NB4 (cell line): Measurements from ENCODE around the gene H1-8.

Source experiments
- DNase-seq: peaks from one replicate; pipeline ENCODE4 v3.0.0; 2010; ENCODE audit warnings: low read depth
- H3K4me3 ChIP-seq: one replicate; pipeline ENCODE4 v1.5.1; 2011; ENCODE audit warnings: mild to moderate bottlenecking, low read depth, low read length, moderate library complexity
- MYC ChIP-seq: IDR thresholded peaks from 2 replicates; pipeline ENCODE4 v1.6.1; 2011; ENCODE audit warnings: low read depth, low read length
- POLR2A ChIP-seq: IDR thresholded peaks from 2 replicates; pipeline ENCODE4 v1.6.1; 2011; ENCODE audit warnings: mild to moderate bottlenecking; ENCODE audit not compliant: insufficient read length; ENCODE audit errors: extremely low read depth
- TF ChIP-seq, protein P1 (sequence below): IDR thresholded peaks from 2 replicates; pipeline ENCODE4 v1.6.1; 2011; ENCODE audit warnings: low read depth, low read length
- TF ChIP-seq, protein P2 (sequence below): IDR thresholded peaks from one replicate; pipeline ENCODE4 v1.5.1; 2012; ENCODE audit warnings: low read depth, low read length

H1-8 gene

DNA sequence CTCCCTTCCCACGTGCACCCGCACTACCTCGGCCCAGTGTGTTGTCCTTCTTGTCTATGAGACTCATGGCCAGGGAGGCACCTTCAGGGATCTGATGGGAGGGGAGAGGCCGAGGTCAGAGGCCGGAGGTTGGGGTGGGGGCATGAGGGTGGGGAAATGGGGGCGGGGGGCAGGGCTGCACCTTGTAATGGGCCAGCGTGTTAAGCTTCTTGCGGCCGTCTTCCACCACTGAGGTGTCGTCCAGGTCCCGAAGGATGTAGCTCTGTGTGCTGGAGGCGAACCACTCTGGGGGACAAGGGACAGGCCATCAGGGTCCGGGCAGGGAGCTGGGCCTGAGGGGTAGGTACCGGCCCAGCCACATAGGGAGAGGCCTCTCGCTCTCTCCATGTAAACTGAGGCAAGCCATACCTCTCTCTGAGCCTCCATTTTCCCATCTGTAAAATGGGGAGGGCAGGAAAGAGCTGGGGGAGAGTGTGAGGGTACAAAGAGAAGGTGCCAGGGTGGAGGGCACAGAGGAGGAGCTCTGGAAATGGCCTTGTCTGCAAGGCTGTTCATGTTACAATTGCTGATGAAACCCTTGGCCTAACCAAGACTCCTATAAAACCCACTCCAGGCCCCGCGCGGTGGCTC lies 18.8 kb downstream of the H1-8 start:
- TF ChIP-seq MYC: no peak
- no peak for TF ChIP-seq POLR2A
- TF ChIP-seq, protein P1, sequence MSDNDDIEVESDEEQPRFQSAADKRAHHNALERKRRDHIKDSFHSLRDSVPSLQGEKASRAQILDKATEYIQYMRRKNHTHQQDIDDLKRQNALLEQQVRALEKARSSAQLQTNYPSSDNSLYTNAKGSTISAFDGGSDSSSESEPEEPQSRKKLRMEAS: no peak
- TF ChIP-seq, protein P2, sequence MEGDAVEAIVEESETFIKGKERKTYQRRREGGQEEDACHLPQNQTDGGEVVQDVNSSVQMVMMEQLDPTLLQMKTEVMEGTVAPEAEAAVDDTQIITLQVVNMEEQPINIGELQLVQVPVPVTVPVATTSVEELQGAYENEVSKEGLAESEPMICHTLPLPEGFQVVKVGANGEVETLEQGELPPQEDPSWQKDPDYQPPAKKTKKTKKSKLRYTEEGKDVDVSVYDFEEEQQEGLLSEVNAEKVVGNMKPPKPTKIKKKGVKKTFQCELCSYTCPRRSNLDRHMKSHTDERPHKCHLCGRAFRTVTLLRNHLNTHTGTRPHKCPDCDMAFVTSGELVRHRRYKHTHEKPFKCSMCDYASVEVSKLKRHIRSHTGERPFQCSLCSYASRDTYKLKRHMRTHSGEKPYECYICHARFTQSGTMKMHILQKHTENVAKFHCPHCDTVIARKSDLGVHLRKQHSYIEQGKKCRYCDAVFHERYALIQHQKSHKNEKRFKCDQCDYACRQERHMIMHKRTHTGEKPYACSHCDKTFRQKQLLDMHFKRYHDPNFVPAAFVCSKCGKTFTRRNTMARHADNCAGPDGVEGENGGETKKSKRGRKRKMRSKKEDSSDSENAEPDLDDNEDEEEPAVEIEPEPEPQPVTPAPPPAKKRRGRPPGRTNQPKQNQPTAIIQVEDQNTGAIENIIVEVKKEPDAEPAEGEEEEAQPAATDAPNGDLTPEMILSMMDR: no peak
- no peak overlapping the region for H3K4me3 ChIP-seq
- no peak for DNase-seq

DNA sequence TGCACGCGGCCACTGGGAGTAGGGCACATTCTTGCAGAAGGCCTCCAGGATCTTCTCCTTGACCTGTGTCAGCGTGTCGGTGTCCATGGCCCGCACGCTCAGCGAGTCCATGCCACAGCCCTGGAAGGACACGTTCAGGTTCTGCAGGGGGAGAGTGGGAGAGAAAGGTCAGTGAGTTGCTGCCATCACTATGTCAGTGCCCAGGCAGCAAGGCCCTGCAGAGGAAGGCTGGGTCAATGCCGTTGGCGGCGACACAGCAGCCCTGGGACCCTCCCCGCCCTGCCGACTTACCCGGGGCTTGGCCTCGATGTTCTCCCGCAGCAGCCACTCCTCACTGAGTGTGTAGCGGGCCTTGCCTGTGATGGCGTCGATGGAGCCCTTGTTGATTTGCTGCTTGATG lies 19.8 kb downstream of the H1-8 start:
- TF ChIP-seq, protein P1: no peak
- no peak for TF ChIP-seq MYC
- TF ChIP-seq, protein P2: no peak
- TF ChIP-seq POLR2A: no peak

DNA sequence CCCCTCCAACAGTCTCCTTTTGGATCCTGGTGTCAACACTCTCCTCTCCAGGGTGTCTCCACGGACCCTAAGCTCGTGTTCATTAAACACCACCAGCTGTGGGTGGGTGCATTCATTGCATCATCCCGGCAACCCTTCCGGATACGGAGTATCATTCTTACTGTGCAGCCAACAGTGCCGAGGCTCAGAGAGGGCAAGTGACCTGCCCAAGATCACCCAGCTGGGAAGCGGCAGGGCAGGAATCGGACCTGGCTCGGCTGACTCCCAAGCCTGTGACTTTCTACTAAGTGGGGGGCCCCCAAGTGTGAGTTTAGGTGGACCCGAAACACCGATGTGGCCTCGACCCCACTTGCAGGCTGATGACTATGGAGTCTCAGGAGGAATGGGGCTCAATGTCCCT lies 20.4 kb downstream of the H1-8 start:
- TF ChIP-seq POLR2A (no peak), MYC (no peak)
- TF ChIP-seq, protein P2: no peak
- TF ChIP-seq, protein P1: no peak
- no peak for DNase-seq
- H3K4me3 ChIP-seq: no peak overlapping the region

More for the DNA sequence above, 19.8 kb downstream of the H1-8 start:
- no peak overlapping the region for H3K4me3 ChIP-seq
- DNase-seq: no peak

DNA sequence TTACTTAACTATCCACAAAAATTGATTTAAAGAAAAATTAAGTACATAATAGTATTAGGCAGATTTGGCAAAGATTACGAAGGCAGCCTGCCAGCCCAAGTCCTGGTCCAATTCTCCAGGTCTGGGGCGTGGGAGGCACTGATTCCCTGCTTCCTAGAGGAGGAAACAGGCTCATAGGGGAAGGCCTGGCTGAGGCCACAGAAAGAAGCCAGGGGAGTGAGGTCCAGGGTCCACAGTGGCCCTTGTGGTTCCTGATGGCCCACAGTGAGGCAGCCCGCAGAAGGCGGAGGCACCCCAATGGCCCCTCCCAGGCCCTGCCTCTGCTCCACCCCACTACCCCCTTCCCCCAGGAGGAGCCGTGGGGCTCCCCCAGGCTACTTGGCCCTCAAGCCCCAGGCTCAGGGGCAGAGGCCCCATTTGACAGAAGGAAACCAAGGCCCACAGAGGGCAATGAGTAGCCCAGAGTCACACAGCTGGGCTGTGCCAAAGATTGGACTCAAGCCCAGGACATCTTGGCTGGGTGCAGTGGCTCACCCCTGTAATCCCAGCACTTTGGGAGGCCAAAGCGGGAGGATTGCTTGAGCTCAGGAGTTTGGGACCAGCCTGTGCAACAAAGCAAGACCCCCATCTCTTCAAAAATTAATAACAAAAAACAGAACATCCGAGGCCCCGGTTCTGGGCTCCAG lies 21.0 kb downstream of the H1-8 start:
- DNase-seq: no peak
- H3K4me3 ChIP-seq: no peak overlapping the region
- TF ChIP-seq, protein P2: no peak
- TF ChIP-seq POLR2A: no peak
- no peak for TF ChIP-seq MYC
- TF ChIP-seq, protein P1: no peak

DNA sequence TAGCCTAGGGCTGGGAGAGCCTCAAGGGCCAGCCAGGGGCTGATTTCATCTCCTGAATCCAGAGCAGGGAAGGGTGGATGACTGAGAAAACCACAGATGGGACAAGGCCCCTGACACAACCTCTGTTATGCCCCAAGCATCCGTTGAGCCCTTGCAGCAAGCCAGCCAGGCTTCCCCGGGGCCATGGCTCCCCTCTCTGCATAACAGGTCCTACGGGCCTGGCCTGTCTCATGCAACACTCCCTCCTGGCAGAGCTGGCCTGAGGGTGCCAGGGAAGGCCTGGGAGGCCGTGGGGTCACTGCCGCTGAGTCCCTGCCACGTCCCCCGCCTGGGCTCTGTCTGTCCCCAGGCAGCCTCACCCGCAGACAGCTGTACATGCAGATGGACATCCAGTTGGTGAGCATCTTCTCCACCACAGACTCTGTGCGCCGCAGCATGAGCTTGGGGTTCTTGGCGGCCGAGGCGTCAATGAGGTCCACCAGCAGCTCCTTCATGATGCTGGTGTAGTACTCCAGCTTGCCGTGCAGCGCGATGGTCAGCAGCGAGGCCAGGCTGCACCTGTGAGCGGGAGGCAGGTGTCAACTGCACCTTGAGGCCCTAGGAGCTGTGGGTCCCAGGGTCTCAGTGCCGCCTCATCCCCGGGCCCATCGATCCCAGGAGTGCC lies 22.1 kb downstream of the H1-8 start:
- TF ChIP-seq, protein P2: no peak
- TF ChIP-seq POLR2A (no peak), MYC (no peak)
- TF ChIP-seq, protein P1: no peak

More for the DNA sequence above, 22.1 kb downstream of the H1-8 start:
- no peak for DNase-seq
- H3K4me3 ChIP-seq: no peak overlapping the region
